HG03469 (cell line): Measurements from ENCODE around the gene CFAP74.

Source experiments
- ATAC-seq: cut with Tn5 transposase; IDR thresholded peaks from one replicate; pipeline ENCODE4 v1.9.1; 2021; ENCODE audit warnings: mild to moderate bottlenecking, moderate library complexity, moderate number of reproducible peaks; ENCODE audit not compliant: unreplicated experiment

Gene CFAP74

GRCh38 chr1:2019571-2020309 is 16.2 kb upstream of the CFAP74 start:
- ATAC-seq: no peak

GRCh38 chr1:2019172-2019543 is 15.6 kb upstream of the CFAP74 start, which contains the start of gene GABRD:
GABRD (plus strand) TSS chr1:2019345; CDS start chr1:2019424, 79 bp downstream.
- ATAC-seq: no peak

GRCh38 chr1:2018217-2019171 is 14.9 kb upstream of the CFAP74 start:
- no peak for ATAC-seq

- no peak for ATAC-seq
Measured at GRCh38 chr1:2016123-2016522, 12.5 kb upstream of the CFAP74 start.

- ATAC-seq: no peak
Measured at GRCh38 chr1:2014741-2015735, 11.5 kb upstream of the CFAP74 start.

- ATAC-seq: no peak
Measured at GRCh38 chr1:2014181-2014580, 10.6 kb upstream of the CFAP74 start.

- no peak for ATAC-seq
Measured at GRCh38 chr1:2009101-2010053, 5.8 kb upstream of the CFAP74 start.

- no peak for ATAC-seq
Measured at GRCh38 chr1:2004856-2005255, 1.3 kb upstream of the CFAP74 start.

- no peak for ATAC-seq
Measured at GRCh38 chr1:2001773-2002411, 1.7 kb downstream of the CFAP74 start.

- no peak for ATAC-seq
Measured at GRCh38 chr1:2000850-2001249, 2.7 kb downstream of the CFAP74 start.

GRCh38 chr1:2000432-2000831 is 3.2 kb downstream of the CFAP74 start:
- ATAC-seq: no peak

- no peak for ATAC-seq
Measured at GRCh38 chr1:1997576-1997975, 6.0 kb downstream of the CFAP74 start.

- no peak for ATAC-seq
Measured at GRCh38 chr1:1996207-1996651, 7.4 kb downstream of the CFAP74 start.

- ATAC-seq: no peak
Measured at GRCh38 chr1:1994536-1994935, 9.1 kb downstream of the CFAP74 start.

GRCh38 chr1:1990222-1990621 is 13.4 kb downstream of the CFAP74 start:
- ATAC-seq: no peak

GRCh38 chr1:1989789-1990188 is 13.8 kb downstream of the CFAP74 start:
- ATAC-seq: no peak

GRCh38 chr1:1989102-1989542 is 14.5 kb downstream of the CFAP74 start:
- ATAC-seq: no peak

- ATAC-seq: no peak
Measured at GRCh38 chr1:1988061-1988945, 15.3 kb downstream of the CFAP74 start.
